Stimulated activated effector memory CD8-positive, alpha-beta T cell treated with anti-CD3 and anti-CD28 coated beads, Interleukin-12 subunit alpha, Interleukin-12 subunit beta, amount 100 ng/mL, for 72 hours (primary cell): ENCODE results near the gene PACSIN2.

Experiments used
- ATAC-seq: fragments of 150-1000 bp; cut with Tn5 transposase; 2 replicates; pipeline ENCODE4 v1.10.0; 2021
- DNase-seq, 2 donors: peaks; one replicate each; pipeline ENCODE4 v3.0.0; 2021 to 2022; ENCODE audit warnings: low spot score in 2 of 2
- H3K27ac Mint-ChIP-seq: one replicate; pipeline ENCODE4 v1.8.0; 2022; ENCODE audit warnings: mild to moderate bottlenecking, mixed read lengths
- H3K36me3 Mint-ChIP-seq: one replicate; pipeline ENCODE4 v1.8.0; 2022; ENCODE audit warnings: mild to moderate bottlenecking, mixed read lengths
- H3K4me1 Mint-ChIP-seq: one replicate; pipeline ENCODE4 v1.8.0; 2022; ENCODE audit warnings: mixed read lengths
- H3K4me3 Mint-ChIP-seq: one replicate; pipeline ENCODE4 v1.8.0; 2022; ENCODE audit warnings: mild to moderate bottlenecking, mixed read lengths
- H3K9me3 Mint-ChIP-seq: one replicate; pipeline ENCODE4 v1.8.0; 2022; ENCODE audit warnings: mixed read lengths

PACSIN2 gene

GRCh38 chr22:43014869-43015676 lies at the start of gene PACSIN2:
Gene PACSIN2, minus strand, starts transcription at chr22:43015149. Its CDS starts 103,069 bp downstream, at chr22:42912080.
- H3K4me1 Mint-ChIP-seq = peaks cover 26% of the 10 kb centered on the region
- peak; percentile 99 for ATAC-seq
- H3K4me3 Mint-ChIP-seq = peak within 1 kb of the TSS; percentile 92
- peak; percentile 96 to 99 for DNase-seq
- no peaks in the 10 kb centered on the region for H3K9me3 Mint-ChIP-seq
- peaks cover 7% of the 10 kb centered on the region for H3K36me3 Mint-ChIP-seq
- peak within 1 kb of the TSS; percentile 90 for H3K27ac Mint-ChIP-seq

- peak; percentile 40 to 78 for DNase-seq
- H3K9me3 Mint-ChIP-seq = no peaks in the 10 kb centered on the region
- H3K36me3 Mint-ChIP-seq = peaks cover 15% of the 10 kb centered on the region
- H3K4me3 Mint-ChIP-seq = no peak overlapping the region
- H3K4me1 Mint-ChIP-seq = no peaks in the 10 kb centered on the region
- no peak overlapping the region for H3K27ac Mint-ChIP-seq
- peak; percentile 39 for ATAC-seq
Observed at GRCh38 chr22:43060183-43060582, 45.2 kb upstream of the PACSIN2 start.

GRCh38 chr22:43057641-43058040 lies 42.7 kb upstream of the PACSIN2 start:
- no peak for DNase-seq
- no peak for ATAC-seq

GRCh38 chr22:43053176-43053575 lies 38.2 kb upstream of the PACSIN2 start:
- ATAC-seq = no peak
- H3K36me3 Mint-ChIP-seq = no peaks in the 10 kb centered on the region
- no peaks in the 10 kb centered on the region for H3K9me3 Mint-ChIP-seq
- no peak overlapping the region for H3K27ac Mint-ChIP-seq
- no peak overlapping the region for H3K4me3 Mint-ChIP-seq
- DNase-seq = no peak
- H3K4me1 Mint-ChIP-seq = no peaks in the 10 kb centered on the region

More at GRCh38 chr22:43057641-43058040, 42.7 kb upstream of the PACSIN2 start:
- Mint-ChIP-seq H3K27ac (no peak overlapping the region), H3K4me1 (no peaks in the 10 kb centered on the region), H3K36me3 (peaks cover 7% of the 10 kb centered on the region), H3K4me3 (no peak overlapping the region), H3K9me3 (no peaks in the 10 kb centered on the region)

GRCh38 chr22:43050995-43051394 lies 36.0 kb upstream of the PACSIN2 start:
- Mint-ChIP-seq H3K27ac (no peak overlapping the region), H3K36me3 (no peaks in the 10 kb centered on the region), H3K4me3 (no peak overlapping the region), H3K4me1 (no peaks in the 10 kb centered on the region), H3K9me3 (no peaks in the 10 kb centered on the region)
- no peak for DNase-seq
- no peak for ATAC-seq

GRCh38 chr22:43047605-43048004 lies 32.7 kb upstream of the PACSIN2 start:
- Mint-ChIP-seq H3K4me1 (peaks cover 7% of the 10 kb centered on the region), H3K36me3 (no peaks in the 10 kb centered on the region), H3K4me3 (no peak overlapping the region), H3K9me3 (no peaks in the 10 kb centered on the region), H3K27ac (no peak overlapping the region)
- ATAC-seq = no peak
- no peak for DNase-seq

- ATAC-seq = no peak
- H3K4me1 Mint-ChIP-seq = peaks cover 7% of the 10 kb centered on the region
- H3K36me3 Mint-ChIP-seq = no peaks in the 10 kb centered on the region
- H3K4me3 Mint-ChIP-seq = no peak overlapping the region
- H3K9me3 Mint-ChIP-seq = no peaks in the 10 kb centered on the region
- DNase-seq = no peak
- H3K27ac Mint-ChIP-seq = no peak overlapping the region
Observed at GRCh38 chr22:43044290-43044712, 29.4 kb upstream of the PACSIN2 start.

GRCh38 chr22:43042101-43042780 lies 27.3 kb upstream of the PACSIN2 start:
- no peak overlapping the region for H3K4me3 Mint-ChIP-seq
- H3K4me1 Mint-ChIP-seq = peaks cover 7% of the 10 kb centered on the region
- DNase-seq = no peak
- H3K36me3 Mint-ChIP-seq = no peaks in the 10 kb centered on the region
- no peaks in the 10 kb centered on the region for H3K9me3 Mint-ChIP-seq
- ATAC-seq = no peak
- H3K27ac Mint-ChIP-seq = no peak overlapping the region

GRCh38 chr22:43039800-43040199 lies 24.9 kb upstream of the PACSIN2 start:
- H3K9me3 Mint-ChIP-seq = no peaks in the 10 kb centered on the region
- peak overlapping the region; percentile 52 for H3K27ac Mint-ChIP-seq
- H3K4me1 Mint-ChIP-seq = peaks cover 7% of the 10 kb centered on the region
- DNase-seq (no peak), ATAC-seq (no peak)
- no peaks in the 10 kb centered on the region for H3K36me3 Mint-ChIP-seq
- no peak overlapping the region for H3K4me3 Mint-ChIP-seq

GRCh38 chr22:43038325-43038724 lies 23.4 kb upstream of the PACSIN2 start:
- no peaks in the 10 kb centered on the region for H3K36me3 Mint-ChIP-seq

GRCh38 chr22:43036282-43036829 lies 21.4 kb upstream of the PACSIN2 start:
- Mint-ChIP-seq H3K9me3 (no peaks in the 10 kb centered on the region), H3K4me1 (peaks cover 6% of the 10 kb centered on the region), H3K27ac (no peak overlapping the region), H3K4me3 (no peak overlapping the region), H3K36me3 (no peaks in the 10 kb centered on the region)
- ATAC-seq (no peak), DNase-seq (no peak)

More at GRCh38 chr22:43038325-43038724, 23.4 kb upstream of the PACSIN2 start:
- ATAC-seq = no peak
- no peak for DNase-seq
- Mint-ChIP-seq H3K4me1 (peaks cover 6% of the 10 kb centered on the region), H3K9me3 (no peaks in the 10 kb centered on the region), H3K27ac (no peak overlapping the region), H3K4me3 (no peak overlapping the region)

- Mint-ChIP-seq H3K36me3 (no peaks in the 10 kb centered on the region), H3K27ac (peak overlapping the region; percentile 44), H3K4me1 (peaks cover 6% of the 10 kb centered on the region), H3K9me3 (no peaks in the 10 kb centered on the region), H3K4me3 (no peak overlapping the region)
- DNase-seq = no peak
- ATAC-seq = no peak
Observed at GRCh38 chr22:43035250-43035649, 20.3 kb upstream of the PACSIN2 start.

- Mint-ChIP-seq H3K4me1 (peaks cover 6% of the 10 kb centered on the region), H3K27ac (no peak overlapping the region), H3K4me3 (no peak overlapping the region), H3K36me3 (no peaks in the 10 kb centered on the region), H3K9me3 (no peaks in the 10 kb centered on the region)
- ATAC-seq (no peak), DNase-seq (no peak)
Observed at GRCh38 chr22:43031617-43032016, 16.7 kb upstream of the PACSIN2 start.

- peaks cover 7% of the 10 kb centered on the region for H3K36me3 Mint-ChIP-seq
- ATAC-seq (no peak), DNase-seq (no peak)
- H3K27ac Mint-ChIP-seq = no peak overlapping the region
- peaks cover 18% of the 10 kb centered on the region for H3K4me1 Mint-ChIP-seq
- no peaks in the 10 kb centered on the region for H3K9me3 Mint-ChIP-seq
- H3K4me3 Mint-ChIP-seq = no peak overlapping the region
Observed at GRCh38 chr22:43018615-43019014, 3.7 kb upstream of the PACSIN2 start.

- H3K36me3 Mint-ChIP-seq = peaks cover 7% of the 10 kb centered on the region
- H3K4me1 Mint-ChIP-seq = peaks cover 26% of the 10 kb centered on the region
- no peak overlapping the region for H3K4me3 Mint-ChIP-seq
- no peak overlapping the region for H3K27ac Mint-ChIP-seq
- ATAC-seq (no peak), DNase-seq (no peak)
- no peaks in the 10 kb centered on the region for H3K9me3 Mint-ChIP-seq
Observed at GRCh38 chr22:43017525-43018460, 2.8 kb upstream of the PACSIN2 start.
